HepG2 (cell line): ENCODE data around the gene KIAA0232. TPM values are rescaled to one million over a fixed set of nuclear protein-coding genes. Genes with fewer than 3 reads are reported as not detected.
A peak's percentile ranks its signal among the peaks of the same experiment; 100 is the strongest.

Experiments
- CCDC6 ChIP-seq: sonication (generic); formaldehyde crosslinking; IDR thresholded peaks from 2 replicates; pipeline ENCODE4 v1.8.1; 2022; ENCODE audit warnings: mild to moderate bottlenecking, missing genetic modification reagents, moderate library complexity
- DRAP1 ChIP-seq: IDR thresholded peaks from 2 replicates; pipeline ENCODE4 v1.6.1; 2016; ENCODE audit warnings: missing genetic modification reagents, missing compliant biosample characterization
- FOXA1 ChIP-seq, 2 experiments: fragments of 450-650 bp in 1 of 2; sonication (generic) in 1 of 2; formaldehyde crosslinking in 1 of 2; IDR thresholded peaks; 2 replicates each; pipeline versions ENCODE4 v1.4.0 to v1.6.1; 2016 to 2020; ENCODE audit warnings: missing genetic modification reagents in 1 of 2
- HNRNPLL ChIP-seq: fragments of 200-400 bp; formaldehyde crosslinking; IDR thresholded peaks from 2 replicates; pipeline ENCODE4 v1.6.1; 2017; ENCODE audit warnings: mild to moderate bottlenecking, low read depth, low read length; ENCODE audit not compliant: poor library complexity, severe bottlenecking
- KAT7 ChIP-seq: IDR thresholded peaks from 2 replicates; pipeline ENCODE4 v1.6.1; 2018; ENCODE audit warnings: borderline replicate concordance, missing compliant biosample characterization
- MTERF4 ChIP-seq: sonication (generic); formaldehyde crosslinking; IDR thresholded peaks from 2 replicates; pipeline ENCODE4 v1.8.0; 2023; ENCODE audit warnings: mild to moderate bottlenecking, missing genetic modification reagents
- MTF1 ChIP-seq: sonication (generic); formaldehyde crosslinking; IDR thresholded peaks from 2 replicates; pipeline ENCODE4 v1.5.0; 2020; ENCODE audit warnings: missing genetic modification reagents
- NFYB ChIP-seq: sonication (generic); formaldehyde crosslinking; IDR thresholded peaks from 2 replicates; pipeline ENCODE4 v1.4.0; 2020; ENCODE audit warnings: missing genetic modification reagents
- RFX5 ChIP-seq: IDR thresholded peaks from 2 replicates; pipeline ENCODE4 v1.6.1; 2011; ENCODE audit warnings: low read depth, low read length, improper control_type of control experiment
- SOX13 ChIP-seq, 3 experiments: fragments of 450-650 bp in 1 of 3; sonication (generic) in 1 of 3; formaldehyde crosslinking in 1 of 3; IDR thresholded peaks in 2 of 3; conservative IDR thresholded peaks in 1 of 3; 2 replicates each; pipeline versions ENCODE4 v1.5.0 to v1.6.1; 2016 to 2020; ENCODE audit warnings: antibody characterized with exemption in 1 of 3, mild to moderate bottlenecking in 1 of 3, missing compliant biosample characterization in 1 of 3, missing genetic modification reagents in 1 of 3, moderate library complexity in 1 of 3
- ZBTB33 ChIP-seq: sonication (generic); formaldehyde crosslinking; IDR thresholded peaks from 2 replicates; pipeline ENCODE4 v1.4.0; 2020; ENCODE audit warnings: missing genetic modification reagents
- ZFP36L1 ChIP-seq: sonication (generic); formaldehyde crosslinking; IDR thresholded peaks from 2 replicates; pipeline ENCODE4 v1.8.0; 2022; ENCODE audit warnings: mild to moderate bottlenecking, missing genetic modification reagents, moderate library complexity
- ZFX ChIP-seq: sonication (generic); formaldehyde crosslinking; IDR thresholded peaks from 2 replicates; pipeline ENCODE4 v1.4.0; 2020; ENCODE audit warnings: mild to moderate bottlenecking, low read depth, missing genetic modification reagents, moderate library complexity
- ZNF451 ChIP-seq: sonication (generic); formaldehyde crosslinking; IDR thresholded peaks from 2 replicates; pipeline ENCODE4 v1.5.0; 2020; ENCODE audit warnings: mild to moderate bottlenecking, missing genetic modification reagents
- ZNF570 ChIP-seq: sonication (generic); formaldehyde crosslinking; IDR thresholded peaks from 2 replicates; pipeline ENCODE4 v1.4.0; 2020; ENCODE audit warnings: mild to moderate bottlenecking, missing genetic modification reagents, borderline replicate concordance
- ZNF639 ChIP-seq: conservative IDR thresholded peaks from 2 replicates; pipeline ENCODE4 v1.6.1; 2018; ENCODE audit warnings: missing genetic modification reagents
- ZNF644 ChIP-seq: IDR thresholded peaks from 2 replicates; pipeline ENCODE4 v1.6.1; 2016; ENCODE audit warnings: low read depth
- ZNF687 ChIP-seq: sonication (generic); formaldehyde crosslinking; IDR thresholded peaks from 2 replicates; pipeline ENCODE4 v1.5.1; 2020; ENCODE audit warnings: mild to moderate bottlenecking, missing genetic modification reagents, moderate library complexity
- polyA plus RNA-seq, 8 experiments: library from polyadenylated mRNA; depleted of rRNA in 3 of 8; stranded (reverse) in 7 of 8; unstranded in 1 of 8; fragments of >200 nt; fragmentation: Illumina TruSeq in 4 of 8; extraction: Trizol in 4 of 8; gene quantifications; 2 replicates each; pipeline versions ENCODE4 v1.2.1 to v1.2.3, GENCODE V29; 2011 to 2016; ENCODE audit warnings: low read depth in 4 of 8, missing spikeins in 1 of 8, mixed read lengths in 1 of 8; ENCODE audit not compliant: insufficient read depth in 1 of 8
- total RNA-seq, 5 experiments: library from RNA; depleted of rRNA; stranded (reverse); fragments of >200 nt; fragmentation: Illumina TruSeq; extraction: Trizol; gene quantifications; 2 replicates each; pipeline ENCODE4 v1.2.3, GENCODE V29; 2016; ENCODE audit warnings: low read depth in 1 of 5

The KIAA0232 gene
- total and polyA plus RNA-seq, 2 of the 13 experiments (the other 11 are each of a cell fraction or from before 2014, with no cell fraction given), result 7.8 to 17.1 TPM

GRCh38 chr4:6909113-6909969 lies 126.8 kb downstream of the KIAA0232 start, which contains the start of gene TBC1D14 (continued):
- TF ChIP-seq ZNF639 (CRISPR knock-in tag) (peak; percentile 55; the same call in 1 of the 2 replicates), ZNF644 (CRISPR knock-in tag) (no peak), HNRNPLL (peak; percentile 61), NFYB (CRISPR knock-in tag) (no peak), MTERF4 (no peak), ZFX (CRISPR knock-in tag) (peak; percentile 55), KAT7 (CRISPR knock-in tag) (no peak), MTF1 (no peak), RFX5 (no peak), ZNF570 (CRISPR knock-in tag) (no peak), ZNF451 (CRISPR knock-in tag) (no peak), ZBTB33 (peak; percentile 49), SOX13 (IDR thresholded peaks at IDR 0.05) (no peak), SOX13 (CRISPR knock-in tag; conservative IDR thresholded peaks at IDR 0.05 in 1 of 2, IDR thresholded peaks at IDR 0.05 in 1 of 2) (peak in 1 of 2 experiments; percentile 31; a peak in 1 of 4 replicates), DRAP1 (0 out of 2 replicates have a peak, but pooled peaks have one; percentile 21), CCDC6 (CRISPR knock-in tag) (0 out of 2 replicates have a peak, but pooled peaks have one; percentile 56), ZFP36L1 (no peak), FOXA1 (IDR thresholded peaks at IDR 0.05) (no peak), FOXA1 (CRISPR knock-in tag; IDR thresholded peaks at IDR 0.05) (no peak), ZNF687 (CRISPR knock-in tag) (peak; percentile 79)
